WTC11 (cell line): Measurements from ENCODE around the gene UAP1L1. TPM values are rescaled to one million over a fixed set of nuclear protein-coding genes. Genes with fewer than 3 reads are reported as not detected.

Experiments used
- ATAC-seq: fragments of 200-7000 bp; cut with Tn5 transposase; 2 replicates; pipeline ENCODE4 v1.10.0; 2021; ENCODE audit warnings: mild to moderate bottlenecking, moderate library complexity
- CTCF ChIA-PET: fragments of 300-600 bp; sonication (Branson Sonifier 250); formaldehyde crosslinking; loops from one replicate; lab custom pipeline; 2021; ENCODE audit warnings: antibody characterized with exemption; lab: Charles Lee
- POLR2A ChIA-PET: fragments of 350-600 bp; sonication (Branson Sonifier 250); formaldehyde crosslinking; loops from one replicate; lab custom pipeline; 2021; ENCODE audit warnings: antibody characterized with exemption; lab: Charles Lee
- DNase-seq: peaks from one replicate; pipeline ENCODE4 v3.0.0; 2021; ENCODE audit warnings: low spot score
- H3K27ac Mint-ChIP-seq: 2 replicates; pipeline ENCODE4 v1.8.0; 2021; ENCODE audit warnings: mixed read lengths
- H3K27me3 Mint-ChIP-seq: 2 replicates; pipeline ENCODE4 v1.8.0; 2021; ENCODE audit warnings: low read depth, mild to moderate bottlenecking, moderate library complexity, mixed read lengths
- H3K36me3 Mint-ChIP-seq: 2 replicates; pipeline ENCODE4 v1.8.0; 2021; ENCODE audit warnings: mixed read lengths
- H3K4me1 Mint-ChIP-seq: 2 replicates; pipeline ENCODE4 v1.8.0; 2022; ENCODE audit warnings: mixed read lengths
- H3K4me3 Mint-ChIP-seq: 2 replicates; pipeline ENCODE4 v1.8.0; 2021; ENCODE audit warnings: mild to moderate bottlenecking, moderate library complexity, mixed read lengths
- H3K9me3 Mint-ChIP-seq: 2 replicates; pipeline ENCODE4 v1.8.0; 2021; ENCODE audit warnings: mixed read lengths
- CTCF ChIP-seq: fragments of 200-600 bp; IDR thresholded peaks from 2 replicates; pipeline ENCODE4 v1.8.0; 2022; ENCODE audit warnings: antibody characterized with exemption
- E2F1 ChIP-seq: sonication (generic); formaldehyde crosslinking; IDR thresholded peaks from 2 replicates; pipeline ENCODE4 v1.8.0; 2022; ENCODE audit warnings: mild to moderate bottlenecking, missing genetic modification reagents
- FOXP1 ChIP-seq: sonication (generic); formaldehyde crosslinking; IDR thresholded peaks from 2 replicates; pipeline ENCODE4 v1.8.0; 2022; ENCODE audit warnings: missing genetic modification reagents, mild to moderate bottlenecking, moderate library complexity, borderline replicate concordance
- GRHL2 ChIP-seq: fragments of 250-450 bp; sonication (Bioruptor Pico); IDR thresholded peaks from 2 replicates; pipeline ENCODE4 v1.8.0; 2022; ENCODE audit warnings: mild to moderate bottlenecking, moderate library complexity; ENCODE audit not compliant: insufficient replicate concordance, severe bottlenecking
- HMGXB4 ChIP-seq: sonication (generic); formaldehyde crosslinking; IDR thresholded peaks from 2 replicates; pipeline ENCODE4 v1.8.1; 2023; ENCODE audit warnings: mild to moderate bottlenecking, moderate library complexity, missing genetic modification reagents
- KAT7 ChIP-seq: sonication (generic); formaldehyde crosslinking; IDR thresholded peaks from 2 replicates; pipeline ENCODE4 v1.8.1; 2023; ENCODE audit warnings: missing genetic modification reagents, mild to moderate bottlenecking, borderline replicate concordance
- MAX ChIP-seq: sonication (generic); formaldehyde crosslinking; IDR thresholded peaks from 2 replicates; pipeline ENCODE4 v1.8.0; 2022; ENCODE audit warnings: mild to moderate bottlenecking, missing genetic modification reagents
- SMAD4 ChIP-seq: sonication (generic); formaldehyde crosslinking; IDR thresholded peaks from 2 replicates; pipeline ENCODE4 v1.8.0; 2022; ENCODE audit warnings: mild to moderate bottlenecking, missing genetic modification reagents
- SP1 ChIP-seq: sonication (generic); formaldehyde crosslinking; conservative IDR thresholded peaks from 2 replicates; pipeline ENCODE4 v1.8.1; 2022; ENCODE audit warnings: missing genetic modification reagents
- USF1 ChIP-seq: sonication (generic); formaldehyde crosslinking; IDR thresholded peaks from 2 replicates; pipeline ENCODE4 v1.8.0; 2022; ENCODE audit warnings: mild to moderate bottlenecking, missing genetic modification reagents
- ZSCAN18 ChIP-seq: fragments of 250-450 bp; sonication (Bioruptor Pico); IDR thresholded peaks from 2 replicates; pipeline ENCODE4 v2.1.2; 2022; ENCODE audit warnings: mild to moderate bottlenecking, moderate library complexity
- total RNA-seq: library from RNA; stranded (reverse); gene quantifications from 3 replicates; pipeline ENCODE4 v1.2.3, GENCODE V29; 2021

UAP1L1 gene
- total RNA-seq, 1 experiment from 2014 or later, result 17.7 TPM

- CTCF ChIA-PET, result interaction anchor here (0.5 to 3.4 kb wide), 40 partner anchors 10 to 501 kb away, joined by 3 to 179 read pairs (median 4); partner anchors contain the start of genes ABCA2, CYSRT1, GRIN1 and LCN12
- peak; percentile 5 for ATAC-seq
Measured at GRCh38 chr9:137048655-137049543, 28.4 kb upstream of the UAP1L1 start.

GRCh38 chr9:137049544-137050449 lies 27.5 kb upstream of the UAP1L1 start:
- ChIA-PET POLR2A (no interaction called here), CTCF (interaction anchor here (0.5 to 3.4 kb wide), 35 partner anchors 9 to 327 kb away, joined by 3 to 179 read pairs (median 4); partner anchors contain the start of genes ABCA2, CYSRT1, GRIN1 and LCN12)
- Mint-ChIP-seq H3K9me3 (no peaks in the 10 kb centered on the region), H3K27ac (no peak overlapping the region), H3K4me1 (peaks cover 10% of the 10 kb centered on the region), H3K27me3 (peaks cover 60% of the 10 kb centered on the region), H3K4me3 (no peak overlapping the region), H3K36me3 (no peaks in the 10 kb centered on the region)
- TF ChIP-seq GRHL2 (no peak), SMAD4 (no peak), HMGXB4 (CRISPR knock-in tag) (peak; percentile 13; the same call in 1 of the 2 replicates), ZSCAN18 (no peak), CTCF (peak; percentile 68; the same call in 1 of the 2 replicates), USF1 (CRISPR knock-in tag) (no peak), KAT7 (CRISPR knock-in tag) (no peak)
- ATAC-seq, result peak; percentile 24
- DNase-seq, result peak; percentile 84

More at GRCh38 chr9:137048655-137049543, 28.4 kb upstream of the UAP1L1 start:
- peak; percentile 57 for DNase-seq
- peaks cover 57% of the 10 kb centered on the region for H3K27me3 Mint-ChIP-seq
- TF ChIP-seq MAX (CRISPR knock-in tag), result no peak
- 0 out of 2 replicates have a peak, but pooled peaks have one; percentile 32 for TF ChIP-seq SP1 (CRISPR knock-in tag)
- TF ChIP-seq E2F1 (CRISPR knock-in tag), result no peak
- TF ChIP-seq FOXP1 (CRISPR knock-in tag), result no peak
- H3K36me3 Mint-ChIP-seq, result no peaks in the 10 kb centered on the region
- no peaks in the 10 kb centered on the region for H3K9me3 Mint-ChIP-seq
- no peak overlapping the region for H3K4me3 Mint-ChIP-seq
- H3K27ac Mint-ChIP-seq, result no peak overlapping the region
- POLR2A ChIA-PET, result no interaction called here
- peaks cover 10% of the 10 kb centered on the region for H3K4me1 Mint-ChIP-seq
